ENCODE measurements around the gene IL1R2. TPM values are rescaled to one million over a fixed set of nuclear protein-coding genes. Genes with fewer than 3 reads are reported as not detected.

IL1R2 gene
- total RNA-seq, 2 experiments from 2014 or later, result 1.1 TPM; not detected in 1

DNA sequence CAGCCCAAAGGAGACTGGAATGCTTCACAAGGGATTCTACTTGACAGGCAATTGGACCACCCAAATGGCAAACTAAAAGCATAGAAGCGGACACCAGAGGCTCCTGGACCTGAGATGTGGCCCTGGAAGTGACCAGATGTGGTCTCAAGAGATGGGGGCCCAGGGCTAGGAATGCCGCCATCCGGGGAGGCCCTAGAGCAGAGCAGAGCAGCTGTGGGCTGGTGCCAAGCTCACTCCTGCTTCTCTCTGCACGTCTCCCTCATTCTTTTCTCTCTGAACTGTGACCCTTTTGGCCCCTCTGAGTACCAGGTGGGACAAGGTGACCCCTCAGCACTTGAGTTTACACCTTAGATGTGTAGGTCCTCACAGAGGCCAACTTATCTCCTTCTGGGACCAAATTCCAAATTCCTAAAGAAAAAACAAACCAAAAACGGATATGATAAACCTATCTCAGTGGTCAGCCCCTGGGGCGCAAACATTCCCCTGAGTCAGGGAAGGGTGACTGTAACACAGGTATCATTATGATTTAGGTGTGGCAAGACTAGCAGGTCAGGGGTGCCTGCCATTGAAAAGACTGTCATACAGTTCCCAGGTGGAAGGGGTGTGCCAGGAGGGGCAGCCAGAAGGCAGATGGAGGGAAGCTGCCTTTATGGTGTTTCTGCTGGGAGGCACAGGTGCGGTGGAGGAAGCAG lies 6.5 kb upstream of the IL1R2 start:
- intact Hi-C loops (cut with micrococcal nuclease), result no loop called here
- DNase-seq (no peak), ATAC-seq (no peak)
- Mint-ChIP-seq H3K4me3 (no peak overlapping the region), H3K9me3 (no peaks in the 10 kb centered on the region), H3K4me1 (ENCODE audit: low read depth) (peaks cover 26% of the 10 kb centered on the region), H3K27me3 (peaks cover 2% of the 10 kb centered on the region), H3K36me3 (ENCODE audit: low read depth) (no peaks in the 10 kb centered on the region), H3K27ac (no peak overlapping the region)
- TF ChIP-seq, protein P1, sequence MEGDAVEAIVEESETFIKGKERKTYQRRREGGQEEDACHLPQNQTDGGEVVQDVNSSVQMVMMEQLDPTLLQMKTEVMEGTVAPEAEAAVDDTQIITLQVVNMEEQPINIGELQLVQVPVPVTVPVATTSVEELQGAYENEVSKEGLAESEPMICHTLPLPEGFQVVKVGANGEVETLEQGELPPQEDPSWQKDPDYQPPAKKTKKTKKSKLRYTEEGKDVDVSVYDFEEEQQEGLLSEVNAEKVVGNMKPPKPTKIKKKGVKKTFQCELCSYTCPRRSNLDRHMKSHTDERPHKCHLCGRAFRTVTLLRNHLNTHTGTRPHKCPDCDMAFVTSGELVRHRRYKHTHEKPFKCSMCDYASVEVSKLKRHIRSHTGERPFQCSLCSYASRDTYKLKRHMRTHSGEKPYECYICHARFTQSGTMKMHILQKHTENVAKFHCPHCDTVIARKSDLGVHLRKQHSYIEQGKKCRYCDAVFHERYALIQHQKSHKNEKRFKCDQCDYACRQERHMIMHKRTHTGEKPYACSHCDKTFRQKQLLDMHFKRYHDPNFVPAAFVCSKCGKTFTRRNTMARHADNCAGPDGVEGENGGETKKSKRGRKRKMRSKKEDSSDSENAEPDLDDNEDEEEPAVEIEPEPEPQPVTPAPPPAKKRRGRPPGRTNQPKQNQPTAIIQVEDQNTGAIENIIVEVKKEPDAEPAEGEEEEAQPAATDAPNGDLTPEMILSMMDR (IDR thresholded peaks at IDR 0.05), result no peak
- POLR2A ChIA-PET, result no interaction called here
- CTCF ChIA-PET, result no interaction called here

DNA sequence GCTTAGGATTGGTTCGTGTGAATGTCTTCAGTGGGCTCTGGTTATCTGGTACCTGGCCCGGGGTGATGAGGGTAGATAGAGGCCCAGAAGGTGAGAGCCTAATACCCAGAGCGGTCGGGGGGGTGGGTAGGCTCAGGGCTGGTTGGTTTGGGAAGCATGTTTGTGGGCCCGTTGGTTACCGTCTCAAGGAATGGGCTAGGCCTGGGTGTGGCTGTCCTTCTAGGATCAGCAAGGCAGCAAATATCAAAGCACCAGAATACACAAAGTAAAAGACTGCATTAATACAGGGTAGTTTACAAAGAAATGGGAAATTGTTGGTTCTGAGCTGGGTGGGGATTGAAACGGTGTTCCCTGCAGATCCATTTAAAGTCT lies 6.0 kb upstream of the IL1R2 start:
- Mint-ChIP-seq H3K36me3 (ENCODE audit: low read depth) (no peaks in the 10 kb centered on the region), H3K27ac (no peak overlapping the region), H3K9me3 (no peaks in the 10 kb centered on the region), H3K4me1 (ENCODE audit: low read depth) (peaks cover 23% of the 10 kb centered on the region), H3K4me3 (no peak overlapping the region), H3K27me3 (peaks cover 2% of the 10 kb centered on the region)
- DNase-seq, result no peak
- POLR2A ChIA-PET, result no interaction called here
- TF ChIP-seq, protein P1 (IDR thresholded peaks at IDR 0.05), result no peak
- no peak for ATAC-seq
- CTCF ChIA-PET, result no interaction called here
- intact Hi-C loops (cut with micrococcal nuclease), result no loop called here

- Mint-ChIP-seq H3K27me3 (peaks cover 2% of the 10 kb centered on the region), H3K36me3 (ENCODE audit: low read depth) (no peaks in the 10 kb centered on the region), H3K9me3 (no peaks in the 10 kb centered on the region), H3K4me1 (ENCODE audit: low read depth) (peaks cover 21% of the 10 kb centered on the region), H3K27ac (no peak overlapping the region), H3K4me3 (no peak overlapping the region)
- TF ChIP-seq, protein P1 (IDR thresholded peaks at IDR 0.05), result no peak
- CTCF ChIA-PET, result interaction anchor here (2.2 kb wide), 1 partner anchor 102 kb away, joined by 11 read pairs; no protein-coding TSS in a partner anchor
- intact Hi-C loops (cut with micrococcal nuclease), result no loop called here
- POLR2A ChIA-PET, result no interaction called here
- ATAC-seq (no peak), DNase-seq (no peak)
Measured at GRCh38 chr2:101986376-101986775, 5.4 kb upstream of the IL1R2 start.

DNA sequence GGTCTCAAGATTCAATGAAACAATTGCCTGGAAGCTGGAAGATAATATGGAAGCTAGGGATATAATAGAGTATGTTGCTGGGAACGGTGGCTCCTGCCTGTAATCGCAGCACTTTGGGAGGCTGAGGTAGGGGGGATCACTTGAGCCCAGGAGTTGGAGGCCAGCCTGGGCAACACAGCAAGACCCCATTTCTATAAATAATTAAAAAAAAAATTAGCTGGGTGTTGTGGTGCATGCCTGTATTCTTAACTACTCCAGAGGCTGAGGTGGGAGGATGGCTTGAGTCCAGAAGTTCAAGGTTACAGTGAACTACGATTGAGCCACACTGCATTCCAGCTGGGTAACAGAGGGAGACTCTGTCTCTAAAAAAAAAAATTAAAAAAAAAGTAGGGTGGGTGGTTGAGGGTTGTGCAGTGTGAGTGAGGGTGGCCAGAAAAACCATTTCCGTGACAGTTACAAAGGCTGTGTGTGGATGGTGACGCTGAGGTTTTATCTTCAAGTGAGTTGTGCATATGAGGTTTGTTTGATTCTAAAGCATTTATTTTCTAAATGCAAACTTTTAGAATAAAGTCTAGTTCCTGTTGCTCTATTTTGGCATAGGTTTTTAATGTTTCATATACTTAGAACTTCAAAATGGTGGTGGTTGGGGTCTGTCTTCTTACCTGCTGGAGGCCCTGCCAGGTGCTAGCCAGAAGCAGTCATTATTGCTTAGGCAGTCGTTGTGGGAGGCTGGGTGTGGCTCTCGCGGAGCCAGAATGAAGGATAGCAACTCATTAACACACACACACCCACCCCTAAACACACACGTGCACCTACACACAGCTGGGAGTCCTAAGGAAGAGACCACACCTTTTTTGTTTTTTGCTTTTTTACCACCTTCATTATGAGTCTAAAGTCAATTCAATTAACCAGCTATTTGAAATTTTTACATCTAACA lies 4.7 kb upstream of the IL1R2 start:
- Mint-ChIP-seq H3K4me3 (no peak overlapping the region), H3K27me3 (peaks cover 4% of the 10 kb centered on the region), H3K4me1 (ENCODE audit: low read depth) (peaks cover 17% of the 10 kb centered on the region), H3K36me3 (ENCODE audit: low read depth) (no peaks in the 10 kb centered on the region), H3K27ac (no peak overlapping the region), H3K9me3 (no peaks in the 10 kb centered on the region)
- ChIA-PET CTCF (interaction anchor here (0.8 to 2.2 kb wide), 5 partner anchors 11 to 253 kb away, joined by 3 to 11 read pairs (median 4); no protein-coding TSS in a partner anchor), POLR2A (no interaction called here)
- intact Hi-C loops (cut with micrococcal nuclease), result no loop called here
- TF ChIP-seq, protein P1 (IDR thresholded peaks at IDR 0.05), result no peak
- ATAC-seq (peak; percentile 68), DNase-seq (peak; percentile 18)

- H3K9me3 Mint-ChIP-seq, result no peaks in the 10 kb centered on the region
- CTCF ChIA-PET, result interaction anchor here (1.0 to 2.2 kb wide), 4 partner anchors 11 to 253 kb away, joined by 4 to 11 read pairs (median 4); no protein-coding TSS in a partner anchor
- intact Hi-C loops (cut with micrococcal nuclease), result no loop called here
- no peaks in the 10 kb centered on the region for H3K36me3 Mint-ChIP-seq (ENCODE audit: low read depth)
- peaks cover 15% of the 10 kb centered on the region for H3K4me1 Mint-ChIP-seq (ENCODE audit: low read depth)
- POLR2A ChIA-PET, result no interaction called here
- H3K27ac Mint-ChIP-seq, result no peak overlapping the region
- no peak overlapping the region for H3K4me3 Mint-ChIP-seq
- H3K27me3 Mint-ChIP-seq, result peaks cover 9% of the 10 kb centered on the region
- ATAC-seq (no peak), DNase-seq (no peak)
- TF ChIP-seq, protein P1 (IDR thresholded peaks at IDR 0.05), result no peak
Measured at GRCh38 chr2:101987832-101988231, 3.9 kb upstream of the IL1R2 start.
